ENCODE data around the gene TMEM41B.
"Not testable (repeated sequence)": the region's sequence is repeated elsewhere in the genome, so short reads cannot be mapped to it uniquely, and the experiment has no call there.

The TMEM41B gene

GRCh38 chr11:9260838-9261146 lies 53.6 kb downstream of the TMEM41B start:
- not testable (repeated sequence) for DNase-seq (ENCODE audit: low read depth, low spot score)

GRCh38 chr11:9259981-9260837 lies 54.2 kb downstream of the TMEM41B start:
- DNase-seq (ENCODE audit: low read depth, low spot score): no peak

- not testable (repeated sequence) for DNase-seq (ENCODE audit: low read depth, low spot score)
Observed at GRCh38 chr11:9258279-9258678, 56.1 kb downstream of the TMEM41B start.

- no peak for DNase-seq (ENCODE audit: low read depth, low spot score)
Observed at GRCh38 chr11:9254416-9254815, 60.0 kb downstream of the TMEM41B start.

- DNase-seq (ENCODE audit: low read depth, low spot score): no peak
Observed at GRCh38 chr11:9253086-9253485, 61.3 kb downstream of the TMEM41B start.

GRCh38 chr11:9251311-9251710 lies 63.1 kb downstream of the TMEM41B start:
- DNase-seq (ENCODE audit: low read depth, low spot score): no peak

GRCh38 chr11:9250139-9250582 lies 64.2 kb downstream of the TMEM41B start:
- DNase-seq (ENCODE audit: low read depth, low spot score): no peak

GRCh38 chr11:9249252-9249651 lies 65.1 kb downstream of the TMEM41B start:
- DNase-seq (ENCODE audit: low read depth, low spot score): no peak

GRCh38 chr11:9247863-9248262 lies 66.5 kb downstream of the TMEM41B start:
- DNase-seq (ENCODE audit: low read depth, low spot score): no peak

- DNase-seq (ENCODE audit: low read depth, low spot score): not testable (repeated sequence)
Observed at GRCh38 chr11:9236242-9236641, 78.2 kb downstream of the TMEM41B start.

GRCh38 chr11:9232482-9232881 lies 81.9 kb downstream of the TMEM41B start:
- no peak for DNase-seq (ENCODE audit: low read depth, low spot score)

- DNase-seq (ENCODE audit: low read depth, low spot score): no peak
Observed at GRCh38 chr11:9231848-9232177, 82.6 kb downstream of the TMEM41B start.

Measured in activated CD4-positive, CD25-positive, alpha-beta regulatory T cell treated with anti-CD3 and anti-CD28 coated beads, Interleukin-2, amount 50 U/mL, for 16 hours (primary cell).